Airway epithelial cell (primary cell): ENCODE results near the gene TMEM117. TPM values are rescaled to one million over a fixed set of nuclear protein-coding genes. Genes with fewer than 3 reads are reported as not detected.

ENCODE experiments used
- total RNA-seq: library from RNA; depleted of rRNA; stranded (reverse); fragments of >200 nt; gene quantifications from 2 replicates; pipeline ENCODE4 v1.2.3, GENCODE V29; 2015

Gene TMEM117
- total RNA-seq, result 6.8 and 12.1 TPM in 2 replicates

GRCh38 chr12:43835656-43836474 lies at the start of gene TMEM117:
Gene TMEM117 (plus strand): TSS chr12:43836081.

GRCh38 chr12:43805860-43806736 lies 29.8 kb upstream of the TMEM117 start, which contains the start of gene TWF1:
Gene TWF1 (minus strand): TSS chr12:43806317. CDS start chr12:43806245, 72 bp downstream.

Other genes with a start within 250 kb of the TMEM117 start
- gene PUS7L, start 77.3 kb upstream of the TMEM117 start, total RNA-seq, result 7.6 and 12.0 TPM in 2 replicates
- 6.6 and 10.2 TPM in 2 replicates for gene IRAK4, start 77.1 kb upstream of the TMEM117 start, total RNA-seq
- gene TWF1, start 29.8 kb upstream of the TMEM117 start, total RNA-seq, result 93.0 and 126 TPM in 2 replicates